ENCODE results near the gene TMEM131. TPM values are rescaled to one million over a fixed set of nuclear protein-coding genes. Genes with fewer than 3 reads are reported as not detected.

Gene TMEM131
- total and polyA plus RNA-seq, 2 of the 8 experiments (the other 6 are each of a cell fraction or from before 2014, with no cell fraction given): 9.7 to 22.9 TPM

- no peak overlapping the region for H2BK15ac ChIP-seq (ENCODE audit: low read length)
- no peak overlapping the region for H3K27ac ChIP-seq (ENCODE audit: low read depth, low read length)
- no peaks in the 10 kb centered on the region for H3K9me3 ChIP-seq (ENCODE audit: insufficient read depth in 2 of 2, low read depth in 1 of 2, low read length in 1 of 2)
- peaks cover 5 to 22% of the 10 kb centered on the region in 2 experiments; a peak in 3 of 4 replicates for H3K79me2 ChIP-seq (ENCODE audit: control insufficient read depth in 1 of 2, insufficient read depth in 2 of 2, low read length in 2 of 2)
- H4K91ac ChIP-seq (replicated peaks; ENCODE audit: insufficient read length, low read length): no peak overlapping the region
- WGBS, 2 experiments (ENCODE audit: extremely low coverage in 1 of 2, insufficient coverage in 1 of 2, insufficient read length in 1 of 2, insufficient replicate concordance in 2 of 2, low coverage in 1 of 2, low lambda C conversion rate in 2 of 2, missing lambda C conversion rate in 1 of 2): 85% methylated on average over 8 of the region's 8 CpGs; no CpG with 5 or more reads in 1 of the 2 experiments
- H2AFZ ChIP-seq (ENCODE audit: low read length): no peak overlapping the region
- TF ChIP-seq KDM5A (IDR thresholded peaks at IDR 0.05; ENCODE audit: low read length) (no peak), EGR1 (IDR thresholded peaks at IDR 0.05; ENCODE audit: borderline replicate concordance, low read depth, low read length) (no peak), ATF3 (IDR thresholded peaks at IDR 0.05; ENCODE audit: insufficient read depth, low read depth, low read length) (no peak), GABPA (IDR thresholded peaks at IDR 0.05; ENCODE audit: borderline replicate concordance, insufficient read depth, low read length) (no peak), KDM1A (IDR thresholded peaks at IDR 0.05; ENCODE audit: borderline replicate concordance, low read length) (no peak), RAD21 (IDR thresholded peaks at IDR 0.05 in 1 of 2, conservative IDR thresholded peaks at IDR 0.05 in 1 of 2; ENCODE audit: low read depth in 2 of 2, low read length in 2 of 2) (no peak), CHD1 (IDR thresholded peaks at IDR 0.05; ENCODE audit: low read depth, low read length) (no peak), RFX5 (IDR thresholded peaks at IDR 0.05; ENCODE audit: borderline replicate concordance, low read depth, low read length) (no peak), CREB1 (IDR thresholded peaks at IDR 0.05) (no peak)
- peaks cover 3% of the 10 kb centered on the region; the same call in 1 of the 2 replicates for H3K23me2 ChIP-seq (ENCODE audit: low read depth, low read length)
- ChIA-PET CTCF (ENCODE audit: partially characterized antibody) (interaction anchor here (0.6 to 1.5 kb wide), 4 partner anchors 28 to 271 kb away, joined by 3 to 6 read pairs (median 4); no protein-coding TSS in a partner anchor), POLR2A (ENCODE audit: partially characterized antibody) (no interaction called here)
- H4K5ac ChIP-seq (ENCODE audit: insufficient read length, low read depth, low read length): no peak overlapping the region
- H4K20me1 ChIP-seq (replicated peaks in 1 of 2; ENCODE audit: control insufficient read depth in 1 of 2, insufficient read depth in 2 of 2, low read length in 2 of 2): peaks cover 3 to 6% of the 10 kb centered on the region in 2 experiments
- no peak overlapping the region for H3K14ac ChIP-seq (ENCODE audit: insufficient read length)
- no peak overlapping the region for H2BK20ac ChIP-seq (ENCODE audit: low read length)
- no peak for DNase-seq (ENCODE audit: low read depth in 1 of 2, low spot score in 2 of 2)
- no peak overlapping the region for H3K4me3 ChIP-seq (ENCODE audit: extremely low read depth in 1 of 4, insufficient read depth in 2 of 4, low read depth in 3 of 4, low read length in 4 of 4)
- no peak overlapping the region for H3K9ac ChIP-seq (replicated peaks in 1 of 4; ENCODE audit: extremely low read depth in 1 of 4, low read depth in 3 of 4, low read length in 3 of 4)
- no peaks in the 10 kb centered on the region; the same call in 1 of the 2 replicates for H3K79me1 ChIP-seq (ENCODE audit: low read depth, low read length)
- H3K27me3 ChIP-seq (replicated peaks in 1 of 4; ENCODE audit: control insufficient read depth in 3 of 4, extremely low read depth in 1 of 4, insufficient read depth in 3 of 4, low read length in 3 of 4): no peaks in the 10 kb centered on the region
- no peak overlapping the region for H2BK5ac ChIP-seq (ENCODE audit: low read depth, low read length)
- no peak overlapping the region for H2BK12ac ChIP-seq (ENCODE audit: low read depth, low read length)
- peaks cover 0 to 10% (median 2%) of the 10 kb centered on the region in 4 experiments; a peak in 3 of 7 replicates for H3K4me1 ChIP-seq (replicated peaks in 1 of 4; ENCODE audit: control insufficient read depth in 3 of 4, insufficient read depth in 4 of 4, low read length in 3 of 4)
- H3K36me3 ChIP-seq (ENCODE audit: control insufficient read depth in 2 of 4, insufficient read depth in 4 of 4, low read length in 3 of 4): no peaks in the 10 kb centered on the region
- H3K56ac ChIP-seq (replicated peaks; ENCODE audit: insufficient read length, low read depth, low read length): no peak overlapping the region
- no peak overlapping the region for H3K4ac ChIP-seq (replicated peaks; ENCODE audit: insufficient read length, low read depth, low read length)
- no peak overlapping the region for H4K8ac ChIP-seq (ENCODE audit: extremely low read depth, insufficient read depth, low read length)
- H2AK5ac ChIP-seq (ENCODE audit: low read depth, low read length): no peak overlapping the region
- no peak overlapping the region for H2BK120ac ChIP-seq (replicated peaks; ENCODE audit: low read depth, low read length)
- FAIRE-seq: no peak
- H3K4me2 ChIP-seq (ENCODE audit: insufficient read depth in 1 of 2, low read depth in 2 of 2, low read length in 2 of 2): no peak overlapping the region
- no peak overlapping the region for H3K23ac ChIP-seq (ENCODE audit: insufficient read length)
- H3K18ac ChIP-seq (ENCODE audit: extremely low read depth, low read length): no peak overlapping the region
These were observed 2.1 kb upstream of the TMEM131 start for GRCh38 chr2:97997784-97998392.

Measured in H1 (cell line).